Pulmonary artery endothelial cell (primary cell): ENCODE results near the gene HYAL2. TPM values are rescaled to one million over a fixed set of nuclear protein-coding genes. Genes with fewer than 3 reads are reported as not detected.

Experiments
- DNase-seq: peaks from one replicate; pipeline ENCODE4 v3.0.0-alpha.2; 2011; ENCODE audit warnings: low read depth, low spot score
- total RNA-seq: library from RNA; depleted of rRNA; stranded (reverse); fragments of >200 nt; gene quantifications from 2 replicates; pipeline ENCODE4 v1.2.3, GENCODE V29; 2014

Gene HYAL2
- 535 and 564 TPM in 2 replicates for total RNA-seq

GRCh38 chr3:50322386-50323091, at the start of gene HYAL2:
Gene HYAL2 (minus strand): TSS chr3:50322745. CDS start chr3:50320489, 2,256 bp downstream.
- DNase-seq = peak; percentile 48

GRCh38 chr3:50371133-50371685, 48.7 kb upstream of the HYAL2 start:
- DNase-seq = no peak

DNA sequence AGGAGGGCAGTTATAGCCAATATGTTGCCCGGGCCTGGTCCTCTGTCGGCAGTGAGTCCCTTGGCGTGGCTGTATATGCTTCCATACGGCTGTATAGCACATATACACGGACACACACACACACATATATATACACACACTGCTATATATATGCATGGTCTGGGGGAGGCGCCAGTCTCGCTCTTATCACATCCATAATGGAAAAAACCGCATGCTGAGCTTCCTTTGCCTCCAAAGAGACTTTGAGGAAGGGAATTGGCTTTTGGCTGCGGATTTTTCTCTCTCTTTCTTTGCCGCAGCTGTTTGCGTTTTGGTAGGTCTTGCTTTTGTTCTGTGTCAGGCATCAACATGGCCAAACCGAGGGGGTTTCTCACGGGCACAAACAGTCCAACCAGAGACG, 48.0 kb upstream of the HYAL2 start:
- no peak for DNase-seq

DNA sequence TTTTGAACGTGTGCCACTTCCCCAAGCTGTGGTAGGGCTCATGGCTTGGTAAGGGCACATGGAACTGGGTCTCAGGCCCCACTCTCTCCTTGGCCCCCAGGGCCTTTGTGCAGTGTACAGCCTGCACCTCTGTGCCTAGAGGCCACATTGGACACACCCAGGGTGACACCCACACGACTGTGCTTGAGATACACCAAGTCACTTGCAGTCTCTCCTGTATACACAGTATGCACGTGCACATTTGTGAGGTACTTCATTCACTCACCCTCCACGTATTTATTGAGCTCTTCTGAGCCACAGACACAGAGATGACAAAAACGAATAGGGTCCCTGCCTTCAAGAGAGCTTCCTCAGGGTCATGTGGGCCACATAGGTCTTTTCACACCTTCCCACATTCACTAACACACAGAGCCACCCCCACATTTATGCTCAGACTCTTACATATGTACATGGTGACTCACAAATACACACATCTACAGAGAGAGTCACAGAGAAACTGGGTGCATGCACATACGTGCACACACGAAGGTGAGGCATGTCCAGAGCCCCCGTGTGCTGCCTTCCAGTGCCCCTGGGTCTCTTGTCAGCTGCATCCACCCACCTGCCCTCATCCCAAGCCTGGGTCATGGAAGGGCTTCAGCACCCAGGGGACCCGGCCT, 46.6 kb upstream of the HYAL2 start:
- no peak for DNase-seq

DNA sequence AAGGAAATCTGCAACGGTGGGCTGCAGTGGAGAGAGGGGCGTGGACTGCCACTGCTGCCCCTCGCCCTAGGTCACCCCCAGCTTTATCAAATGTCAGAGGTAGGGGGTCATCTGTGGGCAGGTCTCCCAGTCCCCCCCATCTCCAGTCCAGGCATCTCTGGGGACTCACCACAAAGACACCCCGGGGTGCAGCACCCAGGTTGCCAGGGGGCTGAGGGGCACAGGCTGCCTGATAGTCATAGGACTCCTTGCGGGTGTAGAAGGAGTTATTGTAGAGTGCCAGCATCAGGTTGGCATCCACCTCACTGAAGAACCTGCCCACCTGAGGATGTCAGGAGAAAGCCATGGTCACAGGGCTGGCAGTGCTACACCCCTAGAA, 43.3 kb upstream of the HYAL2 start:
- no peak for DNase-seq

DNA sequence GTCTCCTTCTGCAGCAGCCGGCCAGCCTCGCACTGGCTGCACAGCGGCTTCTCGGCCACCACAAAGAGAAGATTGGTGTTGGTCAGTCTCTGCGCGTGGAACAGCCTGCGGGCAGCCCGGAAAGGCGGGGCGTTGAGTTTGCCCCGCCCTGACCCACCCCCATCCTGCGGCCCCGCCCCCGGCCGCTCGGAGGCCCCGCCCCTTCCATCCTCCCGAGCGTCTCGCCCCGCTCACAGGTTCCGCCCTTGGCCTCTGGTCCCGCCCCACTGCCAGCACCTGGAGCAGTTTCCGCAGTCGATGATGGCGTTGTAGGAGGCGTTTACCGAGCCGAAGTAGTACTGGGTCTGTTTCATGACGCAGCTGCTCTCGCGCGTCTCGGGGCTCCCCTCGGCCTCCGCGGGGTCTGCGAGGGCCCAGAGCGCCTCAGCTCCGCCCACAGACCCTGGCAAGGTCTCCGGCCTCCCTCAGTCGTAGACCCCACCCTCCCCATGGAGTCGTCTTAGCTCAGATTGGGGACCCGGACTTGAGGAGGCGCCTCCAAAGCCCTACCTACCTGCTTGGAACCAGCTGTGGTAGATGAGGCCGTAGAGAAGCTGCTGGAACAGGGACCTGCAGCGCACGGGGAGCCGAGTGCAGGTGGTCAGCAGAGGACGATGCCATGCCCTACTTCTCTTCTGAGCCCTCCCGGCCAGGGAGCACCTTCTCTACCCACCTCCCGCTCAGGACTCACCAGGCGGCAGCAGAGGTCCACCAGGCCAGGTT, 42.7 kb upstream of the HYAL2 start:
- DNase-seq = no peak

GRCh38 chr3:50364573-50365079, 42.1 kb upstream of the HYAL2 start:
- DNase-seq = no peak

GRCh38 chr3:50359760-50360110, 37.2 kb upstream of the HYAL2 start:
- no peak for DNase-seq

- DNase-seq = peak; percentile 96
Observed at GRCh38 chr3:50358911-50359759, 36.6 kb upstream of the HYAL2 start, which contains the start of gene TMEM115. Gene TMEM115 (minus strand): TSS chr3:50359521. CDS start chr3:50359063, 458 bp downstream.

DNA sequence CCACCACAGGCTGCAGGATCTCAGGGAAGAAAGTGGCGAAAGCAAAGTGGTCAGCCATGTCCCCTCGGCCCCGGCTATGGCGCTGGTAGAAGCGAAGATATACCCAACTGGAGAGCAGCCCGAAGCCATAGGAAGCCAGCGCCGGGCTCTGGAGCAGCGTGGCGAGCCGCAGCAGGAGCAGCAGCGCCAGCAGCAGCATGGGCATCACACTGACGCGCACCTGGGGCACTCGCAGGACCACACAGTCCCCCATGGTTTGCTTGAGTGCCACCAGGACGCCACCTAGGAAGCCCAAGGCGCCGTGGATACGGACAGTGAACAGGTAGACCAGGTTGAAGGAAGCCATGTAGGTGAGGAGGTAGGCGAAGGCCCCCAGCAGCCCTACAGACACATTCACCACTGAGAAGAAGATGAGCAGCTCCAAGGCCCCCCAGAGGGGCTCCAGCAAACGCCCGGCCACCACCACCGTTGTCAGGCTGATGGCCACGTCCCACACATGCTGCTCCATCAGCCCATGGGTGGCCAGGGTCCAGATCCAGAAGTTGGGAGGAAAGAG, 35.9 kb upstream of the HYAL2 start:
- DNase-seq = no peak

DNA sequence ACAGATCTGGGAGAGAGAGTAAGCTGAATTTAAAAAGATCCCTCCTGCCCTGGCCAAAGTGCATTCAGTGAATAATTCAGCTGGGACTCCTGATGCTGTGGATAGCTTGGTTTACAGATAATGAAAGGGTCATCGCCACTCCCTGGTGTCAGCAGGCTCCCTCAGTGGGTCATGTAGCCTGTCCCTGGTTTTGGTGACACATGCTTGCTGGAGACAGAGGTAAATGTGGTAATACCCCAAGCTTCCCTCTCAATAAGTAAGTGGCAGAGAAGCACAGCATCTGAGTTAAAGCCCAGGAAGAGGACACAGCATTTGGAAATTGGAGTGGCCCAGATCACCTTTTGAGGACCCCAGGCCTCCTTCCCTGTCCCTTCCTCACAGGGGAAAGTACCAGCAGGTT, 34.9 kb upstream of the HYAL2 start:
- no peak for DNase-seq

- no peak for DNase-seq
Observed at GRCh38 chr3:50356553-50356952, 34.0 kb upstream of the HYAL2 start.

GRCh38 chr3:50355829-50356552, 33.4 kb upstream of the HYAL2 start:
- DNase-seq = no peak

- no peak for DNase-seq
Observed at GRCh38 chr3:50354850-50355249, 32.3 kb upstream of the HYAL2 start.

DNA sequence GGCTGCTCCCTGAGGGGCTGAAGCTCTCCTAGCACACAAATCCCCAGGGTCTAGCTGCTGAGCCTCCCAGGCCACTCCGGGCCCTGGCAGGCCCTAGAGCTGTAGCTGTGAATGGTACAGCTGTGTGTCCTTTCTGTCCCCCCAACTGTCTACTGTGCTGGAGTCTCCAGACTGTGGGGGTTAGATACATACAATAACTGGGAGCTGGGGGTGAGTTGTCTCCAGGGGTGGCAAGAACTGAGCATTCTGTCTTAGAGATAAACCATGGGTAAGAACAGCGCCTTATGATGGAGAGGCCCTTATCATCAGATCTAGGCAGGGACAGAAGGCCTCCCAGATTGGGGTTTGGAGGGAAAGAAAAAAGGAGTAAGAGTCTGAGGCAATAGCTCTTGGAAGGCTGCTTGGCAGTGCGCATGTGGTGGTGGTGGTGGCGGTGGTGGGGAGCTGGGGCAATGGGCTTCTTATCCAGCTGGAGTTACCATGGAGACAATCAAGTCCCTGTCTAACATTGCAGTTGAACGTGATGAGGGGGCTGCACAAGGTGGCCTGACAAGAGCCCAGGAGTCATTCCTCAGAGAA, 31.7 kb upstream of the HYAL2 start:
- DNase-seq = no peak

DNA sequence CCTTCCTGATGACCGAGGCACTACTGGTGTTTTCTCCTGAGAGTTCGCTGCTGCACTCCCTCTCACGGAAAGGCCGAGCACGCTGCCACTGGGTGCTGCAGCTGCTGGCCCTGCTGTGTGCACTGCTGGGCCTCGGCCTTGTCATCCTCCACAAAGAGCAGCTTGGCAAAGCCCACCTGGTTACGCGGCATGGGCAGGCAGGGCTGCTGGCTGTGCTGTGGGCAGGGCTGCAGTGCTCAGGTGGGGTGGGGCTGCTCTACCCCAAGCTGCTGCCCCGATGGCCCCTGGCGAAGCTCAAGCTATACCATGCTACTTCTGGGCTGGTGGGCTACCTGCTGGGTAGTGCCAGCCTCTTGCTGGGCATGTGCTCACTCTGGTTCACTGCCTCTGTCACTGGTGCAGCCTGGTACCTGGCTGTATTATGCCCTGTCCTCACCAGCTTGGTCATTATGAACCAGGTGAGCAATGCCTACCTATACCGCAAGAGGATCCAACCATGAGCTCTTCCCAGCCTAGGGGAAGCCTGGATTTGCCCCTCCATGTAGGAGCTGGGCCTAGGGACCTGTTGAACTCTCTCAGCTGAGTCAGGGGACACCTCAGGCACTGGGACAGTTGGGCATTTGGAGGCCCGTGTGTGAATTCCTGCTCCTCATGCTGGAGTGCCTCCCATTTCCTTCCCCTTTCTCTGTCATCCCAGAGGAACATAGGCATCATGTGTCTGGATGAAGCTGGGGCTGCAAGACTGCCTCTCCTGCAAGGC, 30.9 kb upstream of the HYAL2 start:
- no peak for DNase-seq

- no peak for DNase-seq
Observed at GRCh38 chr3:50352781-50353180, 30.2 kb upstream of the HYAL2 start.

DNA sequence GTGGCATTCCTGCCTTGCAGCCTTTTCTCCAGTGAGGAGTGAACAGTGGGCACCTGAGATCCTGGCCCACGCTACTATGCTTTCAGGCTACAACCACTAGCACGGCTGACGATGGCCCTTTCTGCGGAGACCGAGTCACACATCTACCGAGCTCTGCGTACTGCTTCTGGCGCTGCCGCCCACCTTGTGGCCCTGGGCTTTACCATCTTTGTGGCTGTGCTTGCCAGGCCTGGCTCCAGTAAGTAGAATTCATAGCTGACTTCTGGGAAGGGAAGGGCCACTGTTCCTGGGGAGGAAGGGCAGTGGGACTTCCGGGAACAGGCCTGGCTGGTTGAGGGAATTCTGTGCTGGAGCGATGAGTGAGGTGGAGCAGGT, 28.8 kb upstream of the HYAL2 start:
- DNase-seq = no peak
